Measurements from ENCODE around the gene SLC38A1. TPM values are rescaled to one million over a fixed set of nuclear protein-coding genes. Genes with fewer than 3 reads are reported as not detected.
A peak's percentile ranks its signal among the peaks of the same experiment; 100 is the strongest.

SLC38A1 gene
- total and polyA plus RNA-seq, 4 donors, result 13.7 to 60.3 (median 26.4) TPM

DNA sequence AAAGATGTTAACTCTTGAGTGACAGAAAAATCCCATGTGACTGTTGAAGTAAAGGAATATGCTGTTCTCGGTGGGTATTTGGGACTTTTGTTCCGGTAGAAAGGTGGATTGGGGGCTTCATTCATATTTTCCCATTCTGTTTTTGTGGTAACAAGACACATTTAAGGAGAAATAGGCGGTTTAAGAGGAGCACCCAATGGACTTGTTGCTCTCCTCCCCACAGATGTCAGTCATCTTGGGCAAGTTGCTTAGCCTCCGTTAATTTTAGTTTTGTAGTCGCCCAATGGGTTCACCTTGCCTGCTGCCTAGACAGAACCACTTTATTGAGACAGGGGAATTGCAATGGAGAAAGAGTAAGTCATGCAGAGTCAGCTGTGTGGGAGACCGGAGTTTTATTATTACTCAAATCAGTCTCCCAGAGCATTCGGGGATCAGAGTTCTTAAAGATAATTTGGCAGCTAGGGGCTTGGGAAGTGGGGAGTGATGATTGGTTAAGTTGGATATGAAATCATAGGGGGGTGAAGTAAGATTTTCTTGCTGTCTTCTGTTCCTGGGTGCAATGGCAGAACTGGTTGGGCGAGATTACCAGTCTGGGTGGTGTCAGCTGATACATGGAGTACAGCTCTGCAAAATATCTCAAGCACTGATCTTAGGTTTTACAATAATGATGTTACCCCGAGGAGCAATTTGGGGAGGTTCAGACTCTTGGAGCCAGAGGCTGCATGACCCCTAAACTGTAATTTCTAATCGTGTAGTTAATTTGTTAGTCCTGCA, 50.3 kb downstream of the SLC38A1 start:
- Histone ChIP-seq H3K4me1 (ENCODE audit: control insufficient read depth in 5 of 5, insufficient read depth in 5 of 5, low read length in 5 of 5) (peaks cover 0 to 24% (median 0%) of the 10 kb centered on the region in 5 donors), H3K27me3 (ENCODE audit: control insufficient read depth in 3 of 3, insufficient read depth in 3 of 3, low read length in 2 of 3) (no peaks in the 10 kb centered on the region), H3K9ac (ENCODE audit: insufficient read depth in 1 of 2, low read length in 2 of 2) (no peak overlapping the region), H3K36me3 (ENCODE audit: control insufficient read depth in 4 of 4, insufficient read depth in 4 of 4, low read length in 4 of 4) (no peaks in the 10 kb centered on the region), H3K9me3 (ENCODE audit: control insufficient read depth in 4 of 4, insufficient read depth in 3 of 4, low read length in 3 of 4) (no peaks in the 10 kb centered on the region), H3K27ac (ENCODE audit: low read depth in 1 of 2, low read length in 1 of 2) (no peak overlapping the region), H3K4me3 (no peak overlapping the region)
- 57 to 69% methylated on average over 10 of the region's 10 CpGs for WGBS, 2 donors
- no peak for ATAC-seq (ENCODE audit: insufficient read depth, low FRiP score)
- TF ChIP-seq, protein P1, sequence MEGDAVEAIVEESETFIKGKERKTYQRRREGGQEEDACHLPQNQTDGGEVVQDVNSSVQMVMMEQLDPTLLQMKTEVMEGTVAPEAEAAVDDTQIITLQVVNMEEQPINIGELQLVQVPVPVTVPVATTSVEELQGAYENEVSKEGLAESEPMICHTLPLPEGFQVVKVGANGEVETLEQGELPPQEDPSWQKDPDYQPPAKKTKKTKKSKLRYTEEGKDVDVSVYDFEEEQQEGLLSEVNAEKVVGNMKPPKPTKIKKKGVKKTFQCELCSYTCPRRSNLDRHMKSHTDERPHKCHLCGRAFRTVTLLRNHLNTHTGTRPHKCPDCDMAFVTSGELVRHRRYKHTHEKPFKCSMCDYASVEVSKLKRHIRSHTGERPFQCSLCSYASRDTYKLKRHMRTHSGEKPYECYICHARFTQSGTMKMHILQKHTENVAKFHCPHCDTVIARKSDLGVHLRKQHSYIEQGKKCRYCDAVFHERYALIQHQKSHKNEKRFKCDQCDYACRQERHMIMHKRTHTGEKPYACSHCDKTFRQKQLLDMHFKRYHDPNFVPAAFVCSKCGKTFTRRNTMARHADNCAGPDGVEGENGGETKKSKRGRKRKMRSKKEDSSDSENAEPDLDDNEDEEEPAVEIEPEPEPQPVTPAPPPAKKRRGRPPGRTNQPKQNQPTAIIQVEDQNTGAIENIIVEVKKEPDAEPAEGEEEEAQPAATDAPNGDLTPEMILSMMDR (IDR thresholded peaks at IDR 0.05; ENCODE audit: control extremely low read depth, extremely low read depth), result no peak
- no peak for DNase-seq

DNA sequence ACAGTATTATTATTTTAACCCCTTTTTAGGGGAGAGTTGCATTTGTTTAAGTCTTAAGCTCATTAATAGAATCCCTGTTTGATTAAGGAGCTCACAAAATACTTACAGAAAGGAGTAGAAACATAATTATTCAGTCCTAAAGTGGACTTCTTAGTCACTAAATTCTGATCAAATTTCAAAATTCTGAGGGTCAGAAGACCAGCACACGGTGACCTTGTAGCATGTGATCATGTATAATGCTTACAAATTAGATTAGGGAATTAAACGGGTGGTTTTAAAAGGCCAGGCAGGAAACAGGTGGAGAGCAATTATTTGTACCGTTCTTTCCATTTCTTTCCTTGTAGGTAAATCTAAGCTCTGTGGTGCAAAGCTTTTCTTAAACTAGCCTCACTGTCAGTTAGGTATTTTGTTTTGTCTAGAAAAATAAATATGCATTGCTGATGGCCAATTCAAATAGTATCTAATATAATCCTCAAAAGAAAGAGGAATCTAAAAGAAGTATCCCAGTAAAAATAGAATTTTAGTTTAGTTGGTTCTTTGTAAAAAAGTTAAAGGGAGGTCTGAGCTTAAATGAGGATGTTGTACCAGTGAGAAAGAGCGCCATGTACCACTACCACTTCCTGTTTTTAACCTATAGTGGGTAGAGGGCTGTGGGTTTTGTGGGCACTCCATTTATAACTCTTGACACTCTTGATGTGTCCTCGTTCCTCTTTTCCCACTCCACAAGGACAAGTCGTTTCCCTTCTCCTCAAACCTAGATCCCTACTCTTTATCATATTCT, 51.1 kb downstream of the SLC38A1 start:
- no peaks in the 10 kb centered on the region for H3K9me3 ChIP-seq (ENCODE audit: control insufficient read depth in 4 of 4, insufficient read depth in 3 of 4, low read length in 3 of 4)
- H3K36me3 ChIP-seq (ENCODE audit: control insufficient read depth in 4 of 4, insufficient read depth in 4 of 4, low read length in 4 of 4), result no peaks in the 10 kb centered on the region
- H3K27ac ChIP-seq (ENCODE audit: low read depth in 1 of 2, low read length in 1 of 2), result peak overlapping the region in 1 of 2 donors; percentile 14
- H3K4me1 ChIP-seq (ENCODE audit: control insufficient read depth in 5 of 5, insufficient read depth in 5 of 5, low read length in 5 of 5), result peaks cover 0 to 24% (median 0%) of the 10 kb centered on the region in 5 donors
- H3K9ac ChIP-seq (ENCODE audit: insufficient read depth in 1 of 2, low read length in 2 of 2), result no peak overlapping the region
- H3K4me3 ChIP-seq, result no peak overlapping the region
- DNase-seq, result peak in 1 of 3 donors; percentile 15
- no peaks in the 10 kb centered on the region for H3K27me3 ChIP-seq (ENCODE audit: control insufficient read depth in 3 of 3, insufficient read depth in 3 of 3, low read length in 2 of 3)
- TF ChIP-seq, protein P1 (IDR thresholded peaks at IDR 0.05; ENCODE audit: control extremely low read depth, extremely low read depth), result no peak
- ATAC-seq (ENCODE audit: insufficient read depth, low FRiP score), result no peak
- 23 to 51% methylated on average over 6 of the region's 6 CpGs for WGBS, 2 donors

DNA sequence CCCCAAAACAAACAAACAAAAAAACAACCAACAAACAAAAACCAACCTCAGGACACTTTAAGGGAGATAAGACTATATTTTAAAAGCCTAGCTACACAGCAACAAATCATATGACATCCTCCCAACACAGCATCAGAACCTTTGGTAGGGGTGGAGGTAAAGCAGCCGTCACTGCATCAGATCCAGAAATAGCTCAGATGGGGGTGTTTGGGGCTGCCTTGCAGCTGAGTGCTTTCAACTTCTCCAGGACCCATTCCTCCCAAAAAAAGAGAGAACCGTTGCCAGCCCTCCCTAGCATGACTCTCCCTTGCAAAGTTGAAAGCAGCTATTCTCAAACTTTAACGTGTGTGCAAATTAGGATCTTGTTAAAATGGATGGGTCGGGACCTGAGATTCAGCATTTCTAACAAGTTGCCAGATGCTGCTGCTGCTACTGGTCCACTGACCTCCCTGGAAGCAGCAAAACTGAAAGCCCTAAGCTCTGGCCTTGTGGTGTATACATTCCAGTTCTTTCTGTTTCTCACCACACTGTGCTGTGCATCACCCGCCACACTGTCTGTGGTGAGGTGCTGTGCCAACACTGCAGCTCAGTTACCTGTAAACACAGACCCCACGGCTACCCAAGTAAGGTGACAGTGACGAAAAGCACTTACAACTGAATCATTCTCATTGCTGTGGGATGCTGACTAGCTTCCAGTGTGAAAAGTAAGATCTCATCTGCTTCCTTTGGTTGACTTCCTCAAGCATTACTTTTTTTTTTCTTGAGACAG, 54.0 kb downstream of the SLC38A1 start:
- Histone ChIP-seq H3K9ac (ENCODE audit: insufficient read depth in 1 of 2, low read length in 2 of 2) (no peak overlapping the region), H3K9me3 (ENCODE audit: control insufficient read depth in 4 of 4, insufficient read depth in 3 of 4, low read length in 3 of 4) (no peaks in the 10 kb centered on the region), H3K27ac (ENCODE audit: low read depth in 1 of 2, low read length in 1 of 2) (no peak overlapping the region), H3K27me3 (ENCODE audit: control insufficient read depth in 3 of 3, insufficient read depth in 3 of 3, low read length in 2 of 3) (no peaks in the 10 kb centered on the region), H3K4me3 (no peak overlapping the region), H3K36me3 (ENCODE audit: control insufficient read depth in 4 of 4, insufficient read depth in 4 of 4, low read length in 4 of 4) (peaks cover 0 to 2% (median 0%) of the 10 kb centered on the region in 4 donors), H3K4me1 (ENCODE audit: control insufficient read depth in 5 of 5, insufficient read depth in 5 of 5, low read length in 5 of 5) (peaks cover 0 to 5% (median 0%) of the 10 kb centered on the region in 5 donors)
- DNase-seq, result no peak
- 58 to 60% methylated on average over 7 of the region's 7 CpGs for WGBS, 2 donors
- TF ChIP-seq, protein P1 (IDR thresholded peaks at IDR 0.05; ENCODE audit: control extremely low read depth, extremely low read depth), result no peak
- peak; percentile 50 for ATAC-seq (ENCODE audit: insufficient read depth, low FRiP score)
